Activated naive CD4-positive, alpha-beta T cell treated with anti-CD3 and anti-CD28 coated beads, Interleukin-2, amount 10 ng/mL, durations not matched to agents 7 days and 5 days (primary cell): ENCODE measurements around the gene C11orf91.
"Not testable (repeated sequence)": the region's sequence is repeated elsewhere in the genome, so short reads cannot be mapped to it uniquely, and the experiment has no call there.

ENCODE experiments used
- CTCF ChIA-PET: fragments of 350-600 bp; sonication (Branson Sonifier 250); formaldehyde crosslinking; loops from one replicate; lab custom pipeline; 2021; ENCODE audit warnings: antibody characterized with exemption; lab: Charles Lee
- DNase-seq: peaks from one replicate; pipeline ENCODE4 v3.0.0-alpha.2; 2020
- H3K27ac Mint-ChIP-seq: one replicate; pipeline ENCODE4 v1.8.0; 2021; ENCODE audit warnings: mild to moderate bottlenecking, moderate library complexity, mixed read lengths
- H3K27me3 Mint-ChIP-seq: one replicate; pipeline ENCODE4 v1.8.0; 2021; ENCODE audit warnings: mild to moderate bottlenecking, mixed read lengths
- H3K36me3 Mint-ChIP-seq: one replicate; pipeline ENCODE4 v1.8.0; 2021; ENCODE audit warnings: mixed read lengths
- H3K4me1 Mint-ChIP-seq: one replicate; pipeline ENCODE4 v1.8.0; 2021; ENCODE audit warnings: mixed read lengths
- H3K4me3 Mint-ChIP-seq: one replicate; pipeline ENCODE4 v1.8.0; 2021; ENCODE audit warnings: mild to moderate bottlenecking, moderate library complexity, mixed read lengths
- H3K9me3 Mint-ChIP-seq: one replicate; pipeline ENCODE4 v1.8.0; 2021; ENCODE audit warnings: mixed read lengths

The C11orf91 gene

DNA sequence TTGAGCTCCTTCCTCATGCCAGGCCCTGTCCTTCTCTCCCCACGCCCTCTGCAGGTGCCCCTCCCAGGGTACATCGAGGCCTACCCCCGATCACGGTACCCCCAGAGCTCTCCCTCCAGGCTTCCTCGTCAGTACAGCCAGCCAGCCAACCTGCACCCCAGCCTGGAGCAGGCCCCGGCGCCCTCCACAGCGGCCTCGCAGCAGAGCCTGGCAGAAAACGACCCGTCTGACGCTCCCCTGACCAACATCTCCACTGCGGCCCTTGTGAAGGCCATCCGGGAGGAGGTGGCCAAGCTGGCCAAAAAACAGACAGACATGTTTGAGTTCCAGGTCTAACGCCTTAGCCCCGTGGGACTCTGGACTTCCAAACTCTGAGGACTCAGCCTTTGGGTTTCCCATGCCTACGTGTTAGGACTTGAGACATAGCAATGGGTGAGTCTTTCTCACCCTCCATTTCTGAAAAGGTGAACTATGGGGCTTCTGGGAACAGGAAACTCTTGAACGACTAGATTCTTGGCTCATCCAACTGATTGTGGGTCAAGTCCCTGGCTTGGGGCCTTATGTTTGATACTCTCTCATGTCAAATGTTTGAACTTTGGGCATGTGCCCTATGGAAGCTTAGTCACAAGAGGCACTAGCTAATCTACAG, 32.7 kb downstream of the C11orf91 start:
- Mint-ChIP-seq H3K27me3 (peaks cover 22% of the 10 kb centered on the region), H3K9me3 (no peaks in the 10 kb centered on the region), H3K36me3 (no peaks in the 10 kb centered on the region), H3K4me3 (no peak overlapping the region), H3K4me1 (no peaks in the 10 kb centered on the region), H3K27ac (no peak overlapping the region)
- DNase-seq: no peak
- CTCF ChIA-PET: no interaction called here

GRCh38 chr11:33665350-33666106, 35.1 kb downstream of the C11orf91 start:
- Mint-ChIP-seq H3K4me1 (no peaks in the 10 kb centered on the region), H3K36me3 (no peaks in the 10 kb centered on the region), H3K27ac (no peak overlapping the region), H3K27me3 (peaks cover 16% of the 10 kb centered on the region), H3K4me3 (no peak overlapping the region), H3K9me3 (no peaks in the 10 kb centered on the region)
- CTCF ChIA-PET: no interaction called here
- DNase-seq: no peak

GRCh38 chr11:33664827-33665226, 35.8 kb downstream of the C11orf91 start:
- Mint-ChIP-seq H3K36me3 (no peaks in the 10 kb centered on the region), H3K27ac (no peak overlapping the region), H3K9me3 (no peaks in the 10 kb centered on the region), H3K4me3 (no peak overlapping the region), H3K4me1 (no peaks in the 10 kb centered on the region), H3K27me3 (peaks cover 18% of the 10 kb centered on the region)
- CTCF ChIA-PET: no interaction called here
- DNase-seq: no peak

DNA sequence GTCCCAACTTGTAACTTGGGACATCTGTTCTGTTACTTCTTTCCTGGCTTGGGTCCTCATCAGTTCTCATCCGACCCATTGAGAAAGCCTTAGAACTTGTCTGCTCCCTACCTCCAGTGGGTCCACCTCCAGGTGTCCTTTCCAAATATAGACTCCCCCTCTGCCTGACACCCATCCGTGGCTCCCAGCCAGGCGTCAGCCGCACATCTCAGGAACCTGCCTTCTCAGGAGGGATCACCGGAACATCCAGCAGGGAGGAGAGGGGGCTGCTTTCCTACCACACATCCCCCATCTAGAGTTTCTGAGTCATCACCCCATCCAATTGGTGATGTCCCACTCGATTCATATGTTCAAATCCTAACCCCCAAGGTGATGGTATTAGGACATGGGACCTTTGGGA, 36.5 kb downstream of the C11orf91 start:
- DNase-seq: no peak
- Mint-ChIP-seq H3K27ac (no peak overlapping the region), H3K36me3 (no peaks in the 10 kb centered on the region), H3K27me3 (peaks cover 15% of the 10 kb centered on the region), H3K9me3 (no peaks in the 10 kb centered on the region), H3K4me3 (no peak overlapping the region), H3K4me1 (no peaks in the 10 kb centered on the region)
- CTCF ChIA-PET: no interaction called here

- H3K36me3 Mint-ChIP-seq: no peaks in the 10 kb centered on the region
- H3K4me1 Mint-ChIP-seq: no peaks in the 10 kb centered on the region
- no peak overlapping the region for H3K4me3 Mint-ChIP-seq
- H3K27ac Mint-ChIP-seq: no peak overlapping the region
- no peak for DNase-seq
- CTCF ChIA-PET: no interaction called here
- H3K9me3 Mint-ChIP-seq: no peaks in the 10 kb centered on the region
- H3K27me3 Mint-ChIP-seq: peaks cover 14% of the 10 kb centered on the region
Observed at GRCh38 chr11:33663121-33663520, 37.5 kb downstream of the C11orf91 start.

GRCh38 chr11:33661526-33661925, 39.1 kb downstream of the C11orf91 start:
- H3K36me3 Mint-ChIP-seq, H3K27ac Mint-ChIP-seq, H3K9me3 Mint-ChIP-seq, H3K4me3 Mint-ChIP-seq, DNase-seq, H3K4me1 Mint-ChIP-seq, CTCF ChIA-PET: not testable (repeated sequence)
- peaks cover 14% of the 10 kb centered on the region for H3K27me3 Mint-ChIP-seq

DNA sequence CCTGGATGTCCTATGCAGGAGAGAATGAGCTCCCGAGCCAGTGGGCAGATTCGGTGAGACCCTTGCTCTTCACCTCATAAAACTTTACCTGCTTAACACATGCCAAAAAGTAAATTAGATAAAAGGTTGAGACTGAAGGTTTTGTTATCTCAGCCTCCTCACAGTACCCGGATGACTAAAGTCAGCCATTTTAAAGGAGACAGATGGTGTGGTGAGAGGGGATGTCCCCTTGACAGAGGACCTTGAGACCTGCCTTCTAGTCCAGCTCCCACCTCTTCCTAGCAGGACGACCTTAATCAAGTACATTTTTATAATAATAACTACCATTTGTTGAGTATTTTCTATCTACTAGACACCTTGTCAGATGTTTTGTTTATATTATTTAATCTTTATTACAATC, 39.7 kb downstream of the C11orf91 start:
- no peaks in the 10 kb centered on the region for H3K4me1 Mint-ChIP-seq
- no peak overlapping the region for H3K27ac Mint-ChIP-seq
- H3K4me3 Mint-ChIP-seq: no peak overlapping the region
- no peaks in the 10 kb centered on the region for H3K36me3 Mint-ChIP-seq
- CTCF ChIA-PET: no interaction called here
- H3K9me3 Mint-ChIP-seq: no peaks in the 10 kb centered on the region
- peaks cover 14% of the 10 kb centered on the region for H3K27me3 Mint-ChIP-seq
- no peak for DNase-seq

GRCh38 chr11:33659370-33660139, 41.1 kb downstream of the C11orf91 start:
- Mint-ChIP-seq H3K27me3 (peaks cover 19% of the 10 kb centered on the region), H3K36me3 (no peaks in the 10 kb centered on the region), H3K27ac (no peak overlapping the region), H3K4me1 (no peaks in the 10 kb centered on the region), H3K9me3 (no peaks in the 10 kb centered on the region), H3K4me3 (no peak overlapping the region)
- CTCF ChIA-PET: no interaction called here
- no peak for DNase-seq

GRCh38 chr11:33658195-33658900, 42.3 kb downstream of the C11orf91 start:
- CTCF ChIA-PET: no interaction called here
- H3K4me3 Mint-ChIP-seq: no peak overlapping the region
- no peaks in the 10 kb centered on the region for H3K4me1 Mint-ChIP-seq
- no peaks in the 10 kb centered on the region for H3K9me3 Mint-ChIP-seq
- H3K27me3 Mint-ChIP-seq: peaks cover 15% of the 10 kb centered on the region
- no peak overlapping the region for H3K27ac Mint-ChIP-seq
- DNase-seq: no peak
- no peaks in the 10 kb centered on the region for H3K36me3 Mint-ChIP-seq

DNA sequence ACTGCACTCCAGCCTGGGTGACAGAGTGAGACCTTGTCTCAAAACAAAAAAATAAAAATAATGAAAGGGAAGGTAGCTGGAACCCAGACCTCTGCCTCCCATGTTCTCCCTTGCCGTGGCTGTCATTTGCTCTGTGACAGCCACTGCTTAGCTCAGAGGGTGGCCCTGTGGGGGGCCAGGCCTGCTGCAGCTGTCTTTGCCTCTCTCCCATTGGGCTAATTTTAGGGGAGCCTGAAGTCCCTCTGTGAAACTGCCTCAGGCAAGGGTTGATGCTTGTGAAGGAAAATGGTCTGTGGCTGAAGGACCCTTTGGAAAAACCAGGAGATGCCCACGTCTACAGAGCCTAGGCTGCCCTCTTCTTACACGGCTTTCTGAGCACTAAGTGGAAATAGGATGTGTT, 42.9 kb downstream of the C11orf91 start:
- no peaks in the 10 kb centered on the region for H3K9me3 Mint-ChIP-seq
- CTCF ChIA-PET: no interaction called here
- no peak overlapping the region for H3K4me3 Mint-ChIP-seq
- DNase-seq: no peak
- peaks cover 15% of the 10 kb centered on the region for H3K27me3 Mint-ChIP-seq
- H3K36me3 Mint-ChIP-seq: no peaks in the 10 kb centered on the region
- no peak overlapping the region for H3K27ac Mint-ChIP-seq
- no peaks in the 10 kb centered on the region for H3K4me1 Mint-ChIP-seq

DNA sequence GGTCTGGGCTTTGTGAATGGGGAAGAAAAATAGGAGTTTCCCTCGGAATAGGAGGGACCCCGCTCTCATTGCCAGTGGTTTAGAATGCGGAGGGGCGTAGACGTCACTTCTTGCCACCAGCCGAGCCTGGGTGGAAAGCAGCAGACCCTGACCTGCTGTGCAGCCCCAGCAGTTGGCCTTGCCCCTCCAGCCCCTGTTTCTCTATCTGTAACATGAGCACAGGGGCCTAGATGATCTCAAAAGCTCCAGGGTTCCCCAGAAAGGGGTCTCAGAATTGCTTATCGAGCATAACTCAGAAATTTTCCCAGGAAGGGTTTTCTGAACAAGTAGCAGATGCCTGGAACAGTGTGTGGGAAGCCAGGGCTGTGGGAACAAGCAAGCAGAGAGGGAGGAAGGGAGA, 43.9 kb downstream of the C11orf91 start:
- no peak for DNase-seq
- Mint-ChIP-seq H3K27ac (no peak overlapping the region), H3K9me3 (no peaks in the 10 kb centered on the region), H3K27me3 (peaks cover 21% of the 10 kb centered on the region), H3K36me3 (no peaks in the 10 kb centered on the region), H3K4me1 (no peaks in the 10 kb centered on the region), H3K4me3 (no peak overlapping the region)
- CTCF ChIA-PET: no interaction called here

DNA sequence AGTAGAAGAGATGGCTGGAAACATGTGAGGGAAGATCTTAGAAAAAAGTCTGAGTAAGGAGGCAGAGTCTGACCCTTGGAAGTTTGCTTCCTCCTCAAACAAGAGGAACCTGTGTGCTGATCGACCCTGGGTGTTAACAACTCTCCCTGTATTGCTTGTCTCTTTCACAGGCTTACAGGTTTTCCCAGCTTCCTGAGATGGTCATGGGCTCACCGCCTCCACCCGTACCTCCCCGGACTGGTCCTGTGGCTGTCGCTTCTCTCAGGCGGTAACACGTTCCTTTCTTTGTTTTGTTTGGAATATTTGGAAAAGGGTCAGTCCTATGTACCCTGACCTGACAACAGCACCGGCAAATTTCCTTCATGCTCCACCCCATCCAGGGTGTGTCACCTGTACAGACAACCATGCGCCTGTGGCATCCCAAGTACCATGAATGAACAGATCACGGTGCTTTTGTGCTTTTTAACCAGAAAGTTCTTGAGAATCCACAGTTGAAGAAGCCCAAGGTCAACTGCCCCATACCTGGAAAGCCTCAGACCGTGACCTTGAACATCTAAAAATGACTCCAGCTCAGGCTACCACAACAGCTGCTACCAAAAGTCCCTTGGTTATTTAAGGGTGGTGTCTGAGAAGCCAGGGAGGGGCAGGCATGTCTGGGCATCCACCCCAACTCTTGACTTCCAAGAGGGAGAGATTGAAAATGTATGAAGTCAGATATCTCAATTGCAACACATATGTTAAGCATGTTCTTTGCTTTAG, 44.6 kb downstream of the C11orf91 start:
- CTCF ChIA-PET: no interaction called here
- Mint-ChIP-seq H3K4me3 (no peak overlapping the region), H3K9me3 (no peaks in the 10 kb centered on the region), H3K27ac (no peak overlapping the region), H3K27me3 (peaks cover 21% of the 10 kb centered on the region), H3K4me1 (no peaks in the 10 kb centered on the region), H3K36me3 (no peaks in the 10 kb centered on the region)
- no peak for DNase-seq

- Mint-ChIP-seq H3K36me3 (no peaks in the 10 kb centered on the region), H3K4me3 (no peak overlapping the region)
Observed at GRCh38 chr11:33654594-33654993, 46.0 kb downstream of the C11orf91 start.

GRCh38 chr11:33652930-33653329, 47.7 kb downstream of the C11orf91 start:
- H3K9me3 Mint-ChIP-seq: no peaks in the 10 kb centered on the region
- peaks cover 30% of the 10 kb centered on the region for H3K27me3 Mint-ChIP-seq
- no peak overlapping the region for H3K27ac Mint-ChIP-seq
- H3K4me1 Mint-ChIP-seq: no peaks in the 10 kb centered on the region
- CTCF ChIA-PET: no interaction called here
- DNase-seq: no peak
- H3K36me3 Mint-ChIP-seq: no peaks in the 10 kb centered on the region
- H3K4me3 Mint-ChIP-seq: no peak overlapping the region

More at GRCh38 chr11:33654594-33654993, 46.0 kb downstream of the C11orf91 start:
- Mint-ChIP-seq H3K27me3 (peaks cover 24% of the 10 kb centered on the region), H3K27ac (no peak overlapping the region), H3K4me1 (no peaks in the 10 kb centered on the region), H3K9me3 (no peaks in the 10 kb centered on the region)
- no peak for DNase-seq
- CTCF ChIA-PET: no interaction called here
